Measurements from ENCODE around the gene LBH. TPM values are rescaled to one million over a fixed set of nuclear protein-coding genes. Genes with fewer than 3 reads are reported as not detected.

Gene LBH
- total and polyA plus RNA-seq, 2 of the 13 experiments (the other 11 are each of a cell fraction or from before 2014, with no cell fraction given), result 0.09 to 0.25 TPM

- no peaks in the 10 kb centered on the region for H3K9me3 ChIP-seq (ENCODE audit: low read length)
- no peaks in the 10 kb centered on the region for H3K79me2 ChIP-seq (ENCODE audit: insufficient read depth, low read length)
- no peaks in the 10 kb centered on the region for H3K36me3 ChIP-seq (replicated peaks in 1 of 2; ENCODE audit: control insufficient read depth in 1 of 2, insufficient read depth in 2 of 2, low read length in 2 of 2)
- intact Hi-C loops (cut with micrococcal nuclease; ENCODE audit: unreplicated experiment), result no loop called here
- ChIA-PET CTCF (ENCODE audit: low intra/inter-chr PET ratio, low total read pairs) (interaction anchor here (0.6 to 1.3 kb wide), 2 partner anchors 31 to 74 kb away, joined by 3 read pairs; no protein-coding TSS in a partner anchor), POLR2A (no interaction called here)
- no TSS peak for BruUV-seq (replicated peaks)
- FAIRE-seq (peak; percentile 88), DNase-seq (ENCODE audit: low spot score) (peak; percentile 60), ATAC-seq (peak; percentile 92)
- no peaks in the 10 kb centered on the region for H4K20me1 ChIP-seq (ENCODE audit: insufficient read depth, low read length)
- no peak overlapping the region for H3K4me3 ChIP-seq (replicated peaks in 1 of 3; ENCODE audit: insufficient read depth in 1 of 3, low read depth in 2 of 3, low read length in 3 of 3)
- H3K4me1 ChIP-seq (ENCODE audit: insufficient read depth, low read length), result no peaks in the 10 kb centered on the region
- no peak overlapping the region for H3K4me2 ChIP-seq (ENCODE audit: low read depth, low read length)
- H2AFZ ChIP-seq (ENCODE audit: low read length), result no peak overlapping the region
- no peak overlapping the region for H3K9ac ChIP-seq (ENCODE audit: insufficient read depth, low read depth, low read length)
- 28% methylated on average over 11 of the region's 11 CpGs for WGBS (ENCODE audit: low lambda C conversion rate)
- in situ Hi-C loops (cut with HindIII; ENCODE audit: extremely low pct_ligation_motif_present, low pct_unique_long_range_greater_than_20kb), result no loop called here
- H3K27ac ChIP-seq (ENCODE audit: extremely low read length, insufficient read depth, low read length), result no peak overlapping the region
- peaks cover 7 to 44% of the 10 kb centered on the region in 2 experiments; a peak in 4 of 5 replicates for H3K27me3 ChIP-seq (ENCODE audit: control insufficient read depth in 1 of 2, insufficient read depth in 2 of 2, low read length in 2 of 2)
- TF ChIP-seq XRCC5 (optimal IDR thresholded peaks at IDR 0.05; ENCODE audit: low read length) (peak; percentile 87), TRIM24 (CRISPR knock-in tag; IDR thresholded peaks at IDR 0.05) (no peak), SNAPC2 (CRISPR knock-in tag; IDR thresholded peaks at IDR 0.05) (no peak), ZNF484 (CRISPR knock-in tag; IDR thresholded peaks at IDR 0.05; ENCODE audit: borderline replicate concordance, low read depth) (no peak), ZNF792 (CRISPR knock-in tag; IDR thresholded peaks at IDR 0.05) (no peak), ETV6 (CRISPR knock-in tag; conservative IDR thresholded peaks at IDR 0.05) (no peak), CBX5 (CRISPR knock-in tag; IDR thresholded peaks at IDR 0.05; ENCODE audit: borderline replicate concordance) (no peak), MYNN (CRISPR knock-in tag; IDR thresholded peaks at IDR 0.05; ENCODE audit: low read depth) (no peak), ZBTB44 (CRISPR knock-in tag; IDR thresholded peaks at IDR 0.05) (no peak), ELF4 (CRISPR knock-in tag; IDR thresholded peaks at IDR 0.05; ENCODE audit: borderline replicate concordance) (no peak), ZNF678 (CRISPR knock-in tag; IDR thresholded peaks at IDR 0.05) (no peak)
- TF ChIP-seq, protein P1, sequence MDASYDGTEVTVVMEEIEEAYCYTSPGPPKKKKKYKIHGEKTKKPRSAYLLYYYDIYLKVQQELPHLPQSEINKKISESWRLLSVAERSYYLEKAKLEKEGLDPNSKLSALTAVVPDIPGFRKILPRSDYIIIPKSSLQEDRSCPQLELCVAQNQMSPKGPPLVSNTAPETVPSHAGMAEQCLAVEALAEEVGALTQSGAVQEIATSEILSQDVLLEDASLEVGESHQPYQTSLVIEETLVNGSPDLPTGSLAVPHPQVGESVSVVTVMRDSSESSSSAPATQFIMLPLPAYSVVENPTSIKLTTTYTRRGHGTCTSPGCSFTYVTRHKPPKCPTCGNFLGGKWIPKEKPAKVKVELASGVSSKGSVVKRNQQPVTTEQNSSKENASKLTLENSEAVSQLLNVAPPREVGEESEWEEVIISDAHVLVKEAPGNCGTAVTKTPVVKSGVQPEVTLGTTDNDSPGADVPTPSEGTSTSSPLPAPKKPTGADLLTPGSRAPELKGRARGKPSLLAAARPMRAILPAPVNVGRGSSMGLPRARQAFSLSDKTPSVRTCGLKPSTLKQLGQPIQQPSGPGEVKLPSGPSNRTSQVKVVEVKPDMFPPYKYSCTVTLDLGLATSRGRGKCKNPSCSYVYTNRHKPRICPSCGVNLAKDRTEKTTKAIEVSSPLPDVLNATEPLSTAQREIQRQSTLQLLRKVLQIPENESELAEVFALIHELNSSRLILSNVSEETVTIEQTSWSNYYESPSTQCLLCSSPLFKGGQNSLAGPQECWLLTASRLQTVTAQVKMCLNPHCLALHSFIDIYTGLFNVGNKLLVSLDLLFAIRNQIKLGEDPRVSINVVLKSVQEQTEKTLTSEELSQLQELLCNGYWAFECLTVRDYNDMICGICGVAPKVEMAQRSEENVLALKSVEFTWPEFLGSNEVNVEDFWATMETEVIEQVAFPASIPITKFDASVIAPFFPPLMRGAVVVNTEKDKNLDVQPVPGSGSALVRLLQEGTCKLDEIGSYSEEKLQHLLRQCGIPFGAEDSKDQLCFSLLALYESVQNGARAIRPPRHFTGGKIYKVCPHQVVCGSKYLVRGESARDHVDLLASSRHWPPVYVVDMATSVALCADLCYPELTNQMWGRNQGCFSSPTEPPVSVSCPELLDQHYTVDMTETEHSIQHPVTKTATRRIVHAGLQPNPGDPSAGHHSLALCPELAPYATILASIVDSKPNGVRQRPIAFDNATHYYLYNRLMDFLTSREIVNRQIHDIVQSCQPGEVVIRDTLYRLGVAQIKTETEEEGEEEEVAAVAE (CRISPR knock-in tag; IDR thresholded peaks at IDR 0.05; ENCODE audit: borderline replicate concordance), result no peak
- TF ChIP-seq, protein P2, sequence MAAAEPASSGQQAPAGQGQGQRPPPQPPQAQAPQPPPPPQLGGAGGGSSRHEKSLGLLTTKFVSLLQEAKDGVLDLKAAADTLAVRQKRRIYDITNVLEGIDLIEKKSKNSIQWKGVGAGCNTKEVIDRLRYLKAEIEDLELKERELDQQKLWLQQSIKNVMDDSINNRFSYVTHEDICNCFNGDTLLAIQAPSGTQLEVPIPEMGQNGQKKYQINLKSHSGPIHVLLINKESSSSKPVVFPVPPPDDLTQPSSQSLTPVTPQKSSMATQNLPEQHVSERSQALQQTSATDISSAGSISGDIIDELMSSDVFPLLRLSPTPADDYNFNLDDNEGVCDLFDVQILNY (CRISPR knock-in tag; conservative IDR thresholded peaks at IDR 0.05), result no peak
- TF ChIP-seq, protein P3, sequence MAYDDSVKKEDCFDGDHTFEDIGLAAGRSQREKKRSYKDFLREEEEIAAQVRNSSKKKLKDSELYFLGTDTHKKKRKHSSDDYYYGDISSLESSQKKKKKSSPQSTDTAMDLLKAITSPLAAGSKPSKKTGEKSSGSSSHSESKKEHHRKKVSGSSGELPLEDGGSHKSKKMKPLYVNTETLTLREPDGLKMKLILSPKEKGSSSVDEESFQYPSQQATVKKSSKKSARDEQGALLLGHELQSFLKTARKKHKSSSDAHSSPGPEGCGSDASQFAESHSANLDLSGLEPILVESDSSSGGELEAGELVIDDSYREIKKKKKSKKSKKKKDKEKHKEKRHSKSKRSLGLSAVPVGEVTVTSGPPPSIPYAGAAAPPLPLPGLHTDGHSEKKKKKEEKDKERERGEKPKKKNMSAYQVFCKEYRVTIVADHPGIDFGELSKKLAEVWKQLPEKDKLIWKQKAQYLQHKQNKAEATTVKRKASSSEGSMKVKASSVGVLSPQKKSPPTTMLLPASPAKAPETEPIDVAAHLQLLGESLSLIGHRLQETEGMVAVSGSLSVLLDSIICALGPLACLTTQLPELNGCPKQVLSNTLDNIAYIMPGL (CRISPR knock-in tag; IDR thresholded peaks at IDR 0.05; ENCODE audit: borderline replicate concordance in 1 of 2, low read depth in 1 of 2), result peak in 1 of 2 experiments; percentile 26; a peak in 1 of 4 replicates
These were observed 8.1 kb downstream of the LBH start for GRCh38 chr2:30239308-30239985.
